Neural progenitor cell (in vitro differentiated cells): ENCODE data around the gene SYNE3. TPM values are rescaled to one million over a fixed set of nuclear protein-coding genes. Genes with fewer than 3 reads are reported as not detected.

ENCODE experiments used
- DNase-seq: peaks from one replicate; pipeline ENCODE4 v3.0.0-alpha.2; 2016; ENCODE audit warnings: low spot score
- H2AFZ ChIP-seq: fragments of 200-600 bp; sonication (generic); replicated peaks from 2 replicates; pipeline ENCODE4 v1.6.1; 2016; ENCODE audit warnings: antibody characterized with exemption
- H3F3A ChIP-seq: fragments of 200-600 bp; sonication (generic); 2 replicates; pipeline ENCODE4 v1.6.1; 2016; ENCODE audit warnings: antibody characterized with exemption, low read depth
- H3K27ac ChIP-seq: fragments of 200-600 bp; sonication (generic); 2 replicates; pipeline ENCODE4 v1.5.1; 2016; ENCODE audit warnings: mild to moderate bottlenecking
- H3K27me3 ChIP-seq: fragments of 200-600 bp; sonication (generic); 2 replicates; pipeline ENCODE4 v1.6.1; 2016; ENCODE audit warnings: mild to moderate bottlenecking, moderate library complexity
- H3K36me3 ChIP-seq: fragments of 200-600 bp; sonication (generic); 2 replicates; pipeline ENCODE4 v1.5.1; 2016
- H3K4me1 ChIP-seq: fragments of 200-600 bp; sonication (generic); 2 replicates; pipeline ENCODE4 v1.6.1; 2016; ENCODE audit warnings: mixed run types
- H3K4me2 ChIP-seq: fragments of 200-600 bp; sonication (generic); 2 replicates; pipeline ENCODE4 v1.6.1; 2016
- H3K4me3 ChIP-seq: fragments of 200-600 bp; sonication (generic); 2 replicates; pipeline ENCODE4 v1.5.1; 2016
- H3K79me2 ChIP-seq: fragments of 200-600 bp; sonication (generic); 2 replicates; pipeline ENCODE4 v1.6.1; 2016; ENCODE audit warnings: low read depth
- H3K9ac ChIP-seq: fragments of 200-600 bp; sonication (generic); 2 replicates; pipeline ENCODE4 v1.6.1; 2016
- H3K9me3 ChIP-seq: fragments of 200-600 bp; sonication (generic); 2 replicates; pipeline ENCODE4 v1.5.1; 2016; ENCODE audit warnings: low read depth
- H4K20me1 ChIP-seq: fragments of 200-600 bp; sonication (generic); 2 replicates; pipeline ENCODE4 v1.6.1; 2016; ENCODE audit warnings: low read depth
- H3K27ac Mint-ChIP-seq: 3 replicates; pipeline ENCODE4 v1.8.0; 2021; ENCODE audit warnings: mixed read lengths
- H3K27me3 Mint-ChIP-seq: 2 replicates; pipeline ENCODE4 v1.8.0; 2022; ENCODE audit warnings: low read depth, mild to moderate bottlenecking, inconsistent platforms, moderate library complexity, mixed read lengths; ENCODE audit not compliant: insufficient read depth
- H3K36me3 Mint-ChIP-seq: 3 replicates; pipeline ENCODE4 v1.8.0; 2021; ENCODE audit warnings: mixed read lengths
- H3K4me1 Mint-ChIP-seq: 3 replicates; pipeline ENCODE4 v1.8.0; 2021; ENCODE audit warnings: mixed read lengths
- H3K4me3 Mint-ChIP-seq: 3 replicates; pipeline ENCODE4 v1.8.0; 2021; ENCODE audit warnings: mild to moderate bottlenecking, moderate library complexity, mixed read lengths
- H3K9me3 Mint-ChIP-seq: 3 replicates; pipeline ENCODE4 v1.8.0; 2020; ENCODE audit warnings: mixed read lengths
- CTCF ChIP-seq: fragments of 200-600 bp; sonication (generic); IDR thresholded peaks from 2 replicates; pipeline ENCODE4 v1.5.1; 2017; ENCODE audit warnings: antibody characterized with exemption, mild to moderate bottlenecking
- EZH2 ChIP-seq: fragments of 200-600 bp; sonication (generic); IDR thresholded peaks from 2 replicates; pipeline ENCODE4 v1.6.1; 2017; ENCODE audit warnings: antibody characterized with exemption, mild to moderate bottlenecking, moderate library complexity
- EZH2phosphoT487 ChIP-seq: fragments of 200-600 bp; sonication (generic); IDR thresholded peaks from 2 replicates; pipeline ENCODE4 v1.6.1; 2017; ENCODE audit warnings: antibody characterized with exemption
- total RNA-seq: library from RNA; depleted of rRNA; stranded (reverse); fragments of >200 nt; gene quantifications from 2 replicates; pipeline ENCODE4 v1.2.3, GENCODE V29; 2015; ENCODE audit warnings: low replicate concordance

SYNE3 gene
- total RNA-seq, 1 donor from 2014 or later = 0.06 TPM

GRCh38 chr14:95489214-95490137 lies 27.0 kb downstream of the SYNE3 start:
- H3K27me3 ChIP-seq = no peaks in the 10 kb centered on the region
- Mint-ChIP-seq H3K36me3 (no peaks in the 10 kb centered on the region), H3K4me3 (no peak overlapping the region), H3K9me3 (peaks cover 2% of the 10 kb centered on the region), H3K4me1 (peaks cover 11% of the 10 kb centered on the region), H3K27me3 (peaks cover 10% of the 10 kb centered on the region), H3K27ac (no peak overlapping the region)
- H3K9me3 ChIP-seq = no peaks in the 10 kb centered on the region
- TF ChIP-seq CTCF (no peak), EZH2 (no peak), EZH2phosphoT487 (no peak)
- H3K27ac ChIP-seq = no peak overlapping the region
- no peak overlapping the region for H2AFZ ChIP-seq
- H4K20me1 ChIP-seq = no peaks in the 10 kb centered on the region
- no peak overlapping the region for H3K4me3 ChIP-seq
- no peaks in the 10 kb centered on the region for H3F3A ChIP-seq
- no peaks in the 10 kb centered on the region for H3K79me2 ChIP-seq
- no peak overlapping the region for H3K9ac ChIP-seq
- peaks cover 13% of the 10 kb centered on the region for H3K4me1 ChIP-seq
- no peaks in the 10 kb centered on the region for H3K36me3 ChIP-seq
- H3K4me2 ChIP-seq = no peak overlapping the region
- no peak for DNase-seq

- H2AFZ ChIP-seq = no peak overlapping the region
- no peak for TF ChIP-seq EZH2
- H3K27ac ChIP-seq = no peak overlapping the region
- H3K4me2 ChIP-seq = no peak overlapping the region
- no peaks in the 10 kb centered on the region for H3F3A ChIP-seq
- Mint-ChIP-seq H3K27ac (no peak overlapping the region), H3K9me3 (peaks cover 2% of the 10 kb centered on the region), H3K36me3 (no peaks in the 10 kb centered on the region), H3K4me1 (peaks cover 13% of the 10 kb centered on the region), H3K4me3 (no peak overlapping the region), H3K27me3 (peaks cover 10% of the 10 kb centered on the region)
- H3K9ac ChIP-seq = no peak overlapping the region
- DNase-seq = no peak
- H3K4me1 ChIP-seq = peaks cover 15% of the 10 kb centered on the region
- no peaks in the 10 kb centered on the region for H4K20me1 ChIP-seq
- H3K36me3 ChIP-seq = no peaks in the 10 kb centered on the region
- no peaks in the 10 kb centered on the region for H3K79me2 ChIP-seq
- no peaks in the 10 kb centered on the region for H3K9me3 ChIP-seq
- H3K27me3 ChIP-seq = no peaks in the 10 kb centered on the region
- H3K4me3 ChIP-seq = no peak overlapping the region
Observed at GRCh38 chr14:95488376-95489213, 27.9 kb downstream of the SYNE3 start.

- no peak for DNase-seq
- Histone ChIP-seq H3K79me2 (no peaks in the 10 kb centered on the region), H3K4me2 (no peak overlapping the region), H4K20me1 (no peaks in the 10 kb centered on the region), H3K27me3 (no peaks in the 10 kb centered on the region), H3F3A (no peaks in the 10 kb centered on the region), H3K4me1 (peaks cover 15% of the 10 kb centered on the region), H3K27ac (no peak overlapping the region), H2AFZ (no peak overlapping the region), H3K9me3 (no peaks in the 10 kb centered on the region), H3K9ac (no peak overlapping the region), H3K4me3 (no peak overlapping the region), H3K36me3 (no peaks in the 10 kb centered on the region)
- H3K4me1 Mint-ChIP-seq = peaks cover 19% of the 10 kb centered on the region
- no peak overlapping the region for H3K27ac Mint-ChIP-seq
- peaks cover 2% of the 10 kb centered on the region for H3K9me3 Mint-ChIP-seq
- peaks cover 10% of the 10 kb centered on the region for H3K27me3 Mint-ChIP-seq
- TF ChIP-seq EZH2 = no peak
- no peak for TF ChIP-seq CTCF
- TF ChIP-seq EZH2phosphoT487 = no peak
- H3K36me3 Mint-ChIP-seq = no peaks in the 10 kb centered on the region
- H3K4me3 Mint-ChIP-seq = no peak overlapping the region
Observed at GRCh38 chr14:95487669-95488084, 28.8 kb downstream of the SYNE3 start.
